Gastrocnemius medialis (tissue), 4 donors: ENCODE measurements around the gene VPS45. TPM values are rescaled to one million over a fixed set of nuclear protein-coding genes. Genes with fewer than 3 reads are reported as not detected.

Experiments used
- ATAC-seq, 2 donors: fragments of 150-250 bp; one replicate each; pipeline ENCODE4 v1.9.1; 2016
- DNase-seq, 2 donors: peaks; one replicate each; pipeline ENCODE4 v3.0.0-alpha.2; 2019
- H3K27ac ChIP-seq, 4 donors: fragments of 200-600 bp; sonication (generic); 1 replicate in 1 of 4; 2 replicates in 3 of 4; pipeline ENCODE4 v1.5.1; 2016 to 2018; ENCODE audit warnings: mild to moderate bottlenecking in 2 of 4, moderate library complexity in 1 of 4
- H3K27me3 ChIP-seq, 3 donors: fragments of 200-600 bp; sonication (generic) in 2 of 3; 1 replicate in 1 of 3; 2 replicates in 2 of 3; pipeline versions ENCODE4 v1.5.1 to v1.6.0; 2016 to 2019; ENCODE audit warnings: mild to moderate bottlenecking in 1 of 3, moderate library complexity in 1 of 3
- H3K36me3 ChIP-seq, 2 donors: fragments of 200-600 bp; sonication (generic) in 1 of 2; one replicate each; pipeline ENCODE4 v1.5.1; 2017 to 2018
- H3K4me1 ChIP-seq, 2 donors: fragments of 200-600 bp; sonication (generic) in 1 of 2; one replicate each; pipeline ENCODE4 v1.5.1; 2016 to 2017; ENCODE audit warnings: mild to moderate bottlenecking in 2 of 2
- H3K4me3 ChIP-seq, 4 donors: fragments of 200-600 bp; sonication (generic) in 3 of 4; 1 replicate in 1 of 4; 2 replicates in 3 of 4; pipeline ENCODE4 v1.5.1; 2016 to 2019; ENCODE audit warnings: mild to moderate bottlenecking in 2 of 4
- H3K9me3 ChIP-seq, 3 donors: fragments of 200-600 bp; sonication (generic) in 2 of 3; 1 replicate in 1 of 3; 2 replicates in 2 of 3; pipeline ENCODE4 v1.5.1; 2016 to 2019
- POLR2A ChIP-seq, 2 donors: fragments of 450-650 bp; IDR thresholded peaks; one replicate each; pipeline ENCODE4 v1.6.1; 2017; ENCODE audit warnings: antibody characterized with exemption in 2 of 2, mild to moderate bottlenecking in 2 of 2, moderate library complexity in 2 of 2
- in situ Hi-C, 4 donors: fragments of 200-750 bp; cut with MboI; loops; one replicate each; pipeline versions ENCODE4 v1.15.0 to v1.8.0; 2017; ENCODE audit warnings: low sequenced_read_pairs in 4 of 4
- intact Hi-C: fragments of 100-400 bp; cut with DNase I; formaldehyde crosslinking; loops from one replicate; pipeline ENCODE4 v1.15.1; 2023; ENCODE audit warnings: low total_unique reads
- total RNA-seq, 4 donors: library from RNA; depleted of rRNA; stranded (reverse); fragments of >200 nt; gene quantifications; one replicate each; pipeline versions ENCODE4 v1.1.0 to v1.2.3, GENCODE V29; 2016
- TF ChIP-seq, protein P1 (sequence below), 5 experiments: fragments of 450-650 bp in 3 of 5; fragments of 200-600 bp in 2 of 5; sonication (generic) in 2 of 5; IDR thresholded peaks in 4 of 5; conservative IDR thresholded peaks in 1 of 5; 1 replicate in 4 of 5; 2 replicates in 1 of 5; pipeline ENCODE4 v1.5.1; 2016 to 2019; ENCODE audit warnings: antibody characterized with exemption in 5 of 5, mild to moderate bottlenecking in 3 of 5, moderate library complexity in 3 of 5

Gene VPS45
- total RNA-seq, 4 donors from 2014 or later, result 17.0 to 30.3 (median 24.7) TPM

DNA sequence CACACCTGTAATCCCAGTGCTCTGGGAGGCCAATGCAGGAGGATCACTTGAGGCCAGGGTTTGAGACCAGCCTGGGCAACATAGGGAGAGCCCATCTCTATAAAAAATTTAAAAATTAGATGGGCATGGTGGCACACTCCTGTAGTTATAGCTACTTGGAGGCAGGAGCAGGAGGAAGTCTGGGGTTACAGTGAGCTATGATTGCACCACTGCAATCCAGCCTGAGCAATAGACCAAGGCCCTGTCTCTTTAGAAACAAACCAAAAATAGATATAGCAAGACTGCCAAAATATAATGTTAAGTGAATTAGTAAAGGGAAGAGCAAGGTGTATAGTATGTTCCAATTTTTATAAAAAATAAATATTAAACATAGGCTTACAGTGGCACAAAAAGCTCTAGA is 111.0 kb downstream of the VPS45 start:
- ATAC-seq (no peak), DNase-seq (no peak)
- intact Hi-C loops (no loop called here), in situ Hi-C loops (loop anchor here in 2 of 4 donors (10.0 to 25.0 kb wide), 2 partner anchors 104 to 216 kb away; no protein-coding TSS in a partner anchor)
- no peak overlapping the region for H3K27ac ChIP-seq
- TF ChIP-seq, protein P1, sequence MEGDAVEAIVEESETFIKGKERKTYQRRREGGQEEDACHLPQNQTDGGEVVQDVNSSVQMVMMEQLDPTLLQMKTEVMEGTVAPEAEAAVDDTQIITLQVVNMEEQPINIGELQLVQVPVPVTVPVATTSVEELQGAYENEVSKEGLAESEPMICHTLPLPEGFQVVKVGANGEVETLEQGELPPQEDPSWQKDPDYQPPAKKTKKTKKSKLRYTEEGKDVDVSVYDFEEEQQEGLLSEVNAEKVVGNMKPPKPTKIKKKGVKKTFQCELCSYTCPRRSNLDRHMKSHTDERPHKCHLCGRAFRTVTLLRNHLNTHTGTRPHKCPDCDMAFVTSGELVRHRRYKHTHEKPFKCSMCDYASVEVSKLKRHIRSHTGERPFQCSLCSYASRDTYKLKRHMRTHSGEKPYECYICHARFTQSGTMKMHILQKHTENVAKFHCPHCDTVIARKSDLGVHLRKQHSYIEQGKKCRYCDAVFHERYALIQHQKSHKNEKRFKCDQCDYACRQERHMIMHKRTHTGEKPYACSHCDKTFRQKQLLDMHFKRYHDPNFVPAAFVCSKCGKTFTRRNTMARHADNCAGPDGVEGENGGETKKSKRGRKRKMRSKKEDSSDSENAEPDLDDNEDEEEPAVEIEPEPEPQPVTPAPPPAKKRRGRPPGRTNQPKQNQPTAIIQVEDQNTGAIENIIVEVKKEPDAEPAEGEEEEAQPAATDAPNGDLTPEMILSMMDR (IDR thresholded peaks at IDR 0.05 in 4 of 5, conservative IDR thresholded peaks at IDR 0.05 in 1 of 5), result no peak
- TF ChIP-seq POLR2A (IDR thresholded peaks at IDR 0.05), result no peak
- H3K27me3 ChIP-seq, result no peaks in the 10 kb centered on the region
- H3K4me3 ChIP-seq, result no peak overlapping the region
- no peaks in the 10 kb centered on the region for H3K4me1 ChIP-seq
- no peaks in the 10 kb centered on the region for H3K36me3 ChIP-seq
- H3K9me3 ChIP-seq, result no peaks in the 10 kb centered on the region

DNA sequence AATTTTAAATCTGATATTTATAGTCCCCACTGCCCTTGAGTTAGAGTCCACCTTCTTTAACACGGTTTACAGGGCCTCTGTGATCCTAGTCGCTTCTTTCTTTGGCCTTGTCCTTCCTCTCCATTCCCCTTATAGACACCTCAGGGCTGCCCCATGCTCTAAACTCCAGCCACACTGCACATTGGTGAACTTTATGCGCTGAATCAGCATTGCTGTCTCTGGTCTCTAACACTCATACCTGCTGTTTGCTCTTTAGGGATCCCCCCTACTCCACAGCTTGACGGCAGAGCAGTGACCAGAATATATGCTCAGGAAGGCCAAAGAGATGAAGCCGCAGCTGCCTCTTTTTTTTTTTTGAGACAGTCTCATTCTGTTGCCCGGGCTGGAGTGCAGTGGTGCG is 112.3 kb downstream of the VPS45 start:
- no peak overlapping the region for H3K27ac ChIP-seq
- H3K4me1 ChIP-seq, result no peaks in the 10 kb centered on the region
- no peak overlapping the region for H3K4me3 ChIP-seq
- intact Hi-C loops, result no loop called here
- no peaks in the 10 kb centered on the region for H3K27me3 ChIP-seq
- ATAC-seq (no peak), DNase-seq (no peak)
- H3K9me3 ChIP-seq, result no peaks in the 10 kb centered on the region
- no peaks in the 10 kb centered on the region for H3K36me3 ChIP-seq
- no peak for TF ChIP-seq POLR2A (IDR thresholded peaks at IDR 0.05)
- TF ChIP-seq, protein P1 (IDR thresholded peaks at IDR 0.05 in 4 of 5, conservative IDR thresholded peaks at IDR 0.05 in 1 of 5), result no peak
- in situ Hi-C loops, result loop anchor here in 3 of 4 donors (5.0 to 25.0 kb wide), 4 partner anchors 105 to 218 kb away; no protein-coding TSS in a partner anchor

DNA sequence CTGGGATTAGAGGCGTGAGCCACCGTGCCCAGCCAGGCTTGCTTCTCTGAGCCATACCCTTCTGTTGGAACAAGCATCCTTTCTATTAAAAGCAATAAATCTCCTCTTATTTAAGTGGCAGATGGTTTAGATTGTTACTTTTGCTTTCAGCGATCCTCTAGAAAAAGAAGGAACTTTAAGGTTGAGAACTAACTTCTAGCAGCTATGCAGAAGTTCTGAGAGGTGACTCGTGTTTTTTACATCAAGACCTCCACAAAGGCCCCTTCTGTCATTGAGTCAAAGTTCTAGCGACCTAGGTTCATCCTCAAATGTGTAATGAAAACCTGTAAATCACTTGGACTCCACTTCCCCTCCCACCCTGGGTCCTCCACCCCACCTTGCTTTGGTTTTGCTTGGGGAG is 112.9 kb downstream of the VPS45 start:
- Histone ChIP-seq H3K4me3 (no peak overlapping the region), H3K27me3 (no peaks in the 10 kb centered on the region), H3K36me3 (no peaks in the 10 kb centered on the region), H3K4me1 (no peaks in the 10 kb centered on the region), H3K27ac (no peak overlapping the region), H3K9me3 (no peaks in the 10 kb centered on the region)
- TF ChIP-seq, protein P1 (IDR thresholded peaks at IDR 0.05 in 4 of 5, conservative IDR thresholded peaks at IDR 0.05 in 1 of 5), result no peak
- no peak for TF ChIP-seq POLR2A (IDR thresholded peaks at IDR 0.05)
- DNase-seq (no peak), ATAC-seq (no peak)
- in situ Hi-C loops (loop anchor here in 3 of 4 donors (5.0 to 25.0 kb wide), 3 partner anchors 216 to 218 kb away; no protein-coding TSS in a partner anchor), intact Hi-C loops (no loop called here)

DNA sequence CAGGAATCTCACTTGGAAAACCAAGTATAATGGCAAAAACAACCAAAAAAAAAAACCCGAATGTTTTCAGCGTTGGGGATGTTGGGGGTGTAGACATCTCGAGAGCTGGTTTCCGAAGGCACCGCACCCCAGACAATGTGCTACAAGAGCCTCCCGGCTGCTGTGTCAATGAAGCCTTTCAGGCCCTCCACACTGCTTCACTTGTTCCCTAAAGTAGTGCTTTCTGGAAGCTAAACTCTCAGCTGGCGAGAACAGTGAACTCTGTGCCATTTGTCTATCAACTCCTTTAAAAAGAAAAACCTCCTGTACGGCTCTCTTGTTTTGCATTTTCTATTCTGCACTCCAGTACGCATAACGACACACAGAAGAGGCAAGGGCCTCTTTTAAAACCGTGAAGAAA is 114.7 kb downstream of the VPS45 start:
- Histone ChIP-seq H3K36me3 (no peaks in the 10 kb centered on the region), H3K27me3 (no peaks in the 10 kb centered on the region), H3K4me3 (no peak overlapping the region), H3K4me1 (no peaks in the 10 kb centered on the region), H3K27ac (no peak overlapping the region), H3K9me3 (no peaks in the 10 kb centered on the region)
- DNase-seq (no peak), ATAC-seq (no peak)
- in situ Hi-C loops (loop anchor here in 3 of 4 donors (5.0 to 25.0 kb wide), 3 partner anchors 217 to 220 kb away; no protein-coding TSS in a partner anchor), intact Hi-C loops (no loop called here)
- TF ChIP-seq POLR2A (IDR thresholded peaks at IDR 0.05), result no peak
- TF ChIP-seq, protein P1 (IDR thresholded peaks at IDR 0.05 in 4 of 5, conservative IDR thresholded peaks at IDR 0.05 in 1 of 5), result no peak

DNA sequence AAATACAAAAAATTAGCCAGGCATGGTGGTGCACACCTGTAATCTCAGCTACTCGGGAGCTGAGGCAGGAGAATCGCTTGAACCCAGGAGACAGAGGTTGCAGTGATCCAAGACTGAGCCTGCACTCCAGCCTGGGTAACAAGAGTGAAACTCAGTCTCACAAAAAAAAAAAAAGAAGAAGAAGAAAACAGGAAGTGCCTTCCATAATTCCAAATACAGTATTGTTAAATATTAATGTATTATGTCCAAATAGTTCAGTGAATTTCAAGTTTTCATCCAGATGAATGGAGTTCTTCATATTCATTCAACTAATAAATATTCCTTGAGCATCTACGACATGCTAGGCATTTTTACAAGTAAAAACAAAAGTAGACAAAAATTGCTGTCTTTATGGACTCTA is 115.5 kb downstream of the VPS45 start:
- Histone ChIP-seq H3K4me1 (no peaks in the 10 kb centered on the region), H3K4me3 (no peak overlapping the region), H3K36me3 (no peaks in the 10 kb centered on the region), H3K27me3 (no peaks in the 10 kb centered on the region), H3K9me3 (no peaks in the 10 kb centered on the region), H3K27ac (no peak overlapping the region)
- in situ Hi-C loops (loop anchor here in 3 of 4 donors (5.0 to 25.0 kb wide), 3 partner anchors 218 to 221 kb away; no protein-coding TSS in a partner anchor), intact Hi-C loops (no loop called here)
- TF ChIP-seq, protein P1 (IDR thresholded peaks at IDR 0.05 in 4 of 5, conservative IDR thresholded peaks at IDR 0.05 in 1 of 5), result no peak
- TF ChIP-seq POLR2A (IDR thresholded peaks at IDR 0.05), result no peak
- ATAC-seq (no peak), DNase-seq (no peak)
